Fibroblast of mammary gland (primary cell): ENCODE measurements around the gene PRSS50.

Source experiments
- DNase-seq: peaks from one replicate; pipeline ENCODE4 v3.0.0-alpha.2; 2010; ENCODE audit warnings: low read depth
- H3K4me3 ChIP-seq: 2 replicates; pipeline ENCODE4 v1.5.1; 2011; ENCODE audit warnings: low read depth, mild to moderate bottlenecking, low read length, moderate library complexity; ENCODE audit not compliant: control insufficient read depth
- TF ChIP-seq, protein P1 (sequence below): conservative IDR thresholded peaks from 2 replicates; pipeline ENCODE4 v1.5.1; 2011; ENCODE audit warnings: low read depth, low read length, inconsistent platforms; ENCODE audit not compliant: control insufficient read depth, insufficient read depth

PRSS50 gene

DNA sequence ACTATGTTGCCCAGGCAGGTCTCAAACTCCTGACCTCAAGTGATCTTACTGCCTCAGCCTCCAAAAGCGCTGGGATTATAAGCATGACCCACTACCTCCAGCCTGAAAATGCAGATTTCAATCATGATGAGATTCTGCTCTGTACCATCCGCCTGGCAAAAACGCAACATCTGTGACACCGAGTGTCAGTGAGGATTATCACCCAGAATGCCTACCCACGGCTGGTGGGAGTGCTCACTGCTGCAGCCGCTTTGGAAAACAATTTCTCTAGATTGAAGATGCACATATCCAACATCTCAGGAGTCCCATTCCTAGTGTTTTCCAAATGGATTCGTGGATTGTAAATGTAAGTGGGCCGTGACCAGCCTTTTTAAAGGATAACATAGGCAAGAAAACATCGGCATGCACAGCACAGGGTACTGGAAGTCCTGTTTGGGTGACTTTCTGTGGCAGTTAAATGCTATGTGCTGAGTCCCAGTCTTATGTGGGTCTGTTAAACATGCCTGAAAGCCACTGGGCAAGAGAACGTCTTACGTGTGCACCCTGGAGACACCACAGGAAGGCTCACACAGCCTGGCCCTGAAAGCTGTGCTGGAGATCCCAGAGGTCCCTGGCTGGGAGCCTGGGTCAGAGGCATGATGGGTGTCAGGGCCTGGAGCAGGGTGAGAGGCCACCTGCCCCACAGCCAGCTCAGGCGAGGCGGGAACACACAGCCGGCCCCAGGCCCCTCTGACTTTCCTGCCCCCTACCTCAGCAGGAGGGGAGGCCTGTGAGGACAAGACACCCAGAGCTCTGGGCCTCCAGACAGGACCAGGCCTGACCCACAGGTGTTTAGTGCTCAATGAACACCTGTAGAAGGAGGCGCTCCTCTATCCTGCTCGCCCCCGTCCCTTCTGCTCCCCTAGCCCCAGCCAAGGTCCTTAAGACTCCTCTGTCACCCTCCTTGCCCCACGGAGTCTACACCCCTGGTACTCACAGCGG lies 918 bp downstream of the PRSS50 start:
- TF ChIP-seq, protein P1, sequence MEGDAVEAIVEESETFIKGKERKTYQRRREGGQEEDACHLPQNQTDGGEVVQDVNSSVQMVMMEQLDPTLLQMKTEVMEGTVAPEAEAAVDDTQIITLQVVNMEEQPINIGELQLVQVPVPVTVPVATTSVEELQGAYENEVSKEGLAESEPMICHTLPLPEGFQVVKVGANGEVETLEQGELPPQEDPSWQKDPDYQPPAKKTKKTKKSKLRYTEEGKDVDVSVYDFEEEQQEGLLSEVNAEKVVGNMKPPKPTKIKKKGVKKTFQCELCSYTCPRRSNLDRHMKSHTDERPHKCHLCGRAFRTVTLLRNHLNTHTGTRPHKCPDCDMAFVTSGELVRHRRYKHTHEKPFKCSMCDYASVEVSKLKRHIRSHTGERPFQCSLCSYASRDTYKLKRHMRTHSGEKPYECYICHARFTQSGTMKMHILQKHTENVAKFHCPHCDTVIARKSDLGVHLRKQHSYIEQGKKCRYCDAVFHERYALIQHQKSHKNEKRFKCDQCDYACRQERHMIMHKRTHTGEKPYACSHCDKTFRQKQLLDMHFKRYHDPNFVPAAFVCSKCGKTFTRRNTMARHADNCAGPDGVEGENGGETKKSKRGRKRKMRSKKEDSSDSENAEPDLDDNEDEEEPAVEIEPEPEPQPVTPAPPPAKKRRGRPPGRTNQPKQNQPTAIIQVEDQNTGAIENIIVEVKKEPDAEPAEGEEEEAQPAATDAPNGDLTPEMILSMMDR = no peak
- no peak for DNase-seq
- no peak overlapping the region for H3K4me3 ChIP-seq

DNA sequence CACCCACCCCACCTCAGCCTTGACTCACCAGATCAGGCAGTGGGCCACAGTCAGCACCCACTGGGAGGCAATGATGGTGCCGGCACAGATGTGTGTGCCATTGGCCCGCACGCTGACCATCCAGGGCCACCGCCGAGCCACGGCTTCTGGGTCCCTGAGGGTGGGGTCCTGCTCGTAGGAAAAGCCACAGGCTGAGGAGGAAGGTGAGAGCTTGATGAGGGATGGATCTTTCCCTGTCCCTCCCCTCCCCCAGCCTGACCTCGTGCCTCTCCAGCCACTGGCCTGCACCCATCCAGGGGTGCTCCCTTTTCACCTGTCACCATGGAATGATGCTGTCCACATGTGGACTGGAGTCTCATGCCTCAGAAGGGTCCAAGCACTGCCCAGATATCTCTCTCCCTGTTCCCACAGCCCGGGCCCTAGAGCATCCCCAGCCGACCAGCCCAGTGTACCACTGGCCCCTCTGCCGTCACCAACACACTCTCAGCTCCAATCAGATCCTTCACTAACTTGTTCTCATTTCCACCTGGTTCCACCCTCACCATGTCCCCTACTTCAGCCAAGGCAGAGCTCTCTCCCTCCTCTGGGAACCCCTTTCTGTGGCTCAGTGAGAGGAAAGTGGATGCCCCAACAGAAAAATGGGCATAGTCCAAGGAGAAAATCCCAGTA lies 2.0 kb downstream of the PRSS50 start:
- TF ChIP-seq, protein P1 = no peak
- H3K4me3 ChIP-seq = no peak overlapping the region
- DNase-seq = no peak

GRCh38 chr3:46714728-46715506 lies 2.8 kb downstream of the PRSS50 start:
- DNase-seq = no peak
- no peak overlapping the region for H3K4me3 ChIP-seq
- TF ChIP-seq, protein P1 = no peak

- TF ChIP-seq, protein P1 = no peak
- no peak overlapping the region for H3K4me3 ChIP-seq
- no peak for DNase-seq
These were observed 3.6 kb downstream of the PRSS50 start for GRCh38 chr3:46713898-46714552.

DNA sequence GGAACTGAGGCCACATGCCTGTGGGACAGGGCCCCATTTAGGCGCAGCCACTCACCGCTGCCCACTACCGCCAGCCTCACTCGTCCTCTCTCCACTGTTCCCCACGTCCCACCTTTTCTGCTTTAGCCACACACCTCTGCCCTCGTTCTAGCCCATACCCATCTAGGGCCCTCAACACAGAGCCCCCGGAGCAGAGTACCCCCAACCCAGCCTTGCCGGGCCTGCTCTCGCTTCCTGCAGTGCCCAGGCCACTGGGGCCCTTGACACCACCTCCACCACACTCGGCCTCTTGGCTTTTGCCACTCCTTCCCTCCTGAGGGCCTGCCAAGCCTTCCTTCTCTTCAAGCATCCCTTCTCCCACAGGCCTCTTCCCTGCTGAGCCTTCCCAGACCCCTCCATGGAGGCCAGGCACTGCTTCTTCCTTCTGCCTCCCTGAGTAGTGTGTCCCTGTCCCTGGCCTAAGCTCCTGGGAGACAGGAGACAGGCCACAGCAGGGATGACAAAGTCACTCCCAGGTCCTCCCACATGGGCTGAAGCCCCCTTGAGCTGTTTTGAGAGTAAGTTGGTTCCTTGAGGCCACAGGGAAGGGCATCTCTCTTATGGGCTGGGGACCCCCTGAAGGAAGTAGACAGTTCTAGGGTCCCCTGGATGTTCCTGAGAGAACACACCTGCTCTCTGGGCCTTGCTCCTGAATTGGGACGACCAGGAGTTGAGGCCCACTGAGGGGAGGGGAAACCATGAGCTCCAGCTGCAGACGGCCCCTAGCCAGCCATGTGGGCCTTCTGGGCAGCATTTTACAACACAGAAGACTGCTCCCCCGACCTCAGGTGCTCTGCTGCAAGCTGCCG lies 4.4 kb downstream of the PRSS50 start:
- no peak overlapping the region for H3K4me3 ChIP-seq
- TF ChIP-seq, protein P1 = no peak
- no peak for DNase-seq
